ENCODE results near the gene LRTM1. TPM values are rescaled to one million over a fixed set of nuclear protein-coding genes. Genes with fewer than 3 reads are reported as not detected.
A peak's percentile ranks its signal among the peaks of the same experiment; 100 is the strongest.

LRTM1 gene
- total RNA-seq, 1 experiment from 2014 or later = 1.6 TPM

- no peak for DNase-seq (ENCODE audit: low read depth)
Observed at GRCh38 chr3:54895613-54896012, 32.2 kb downstream of the LRTM1 start.

GRCh38 chr3:54892168-54892567 is 35.7 kb downstream of the LRTM1 start:
- no peak for DNase-seq (ENCODE audit: low read depth)

GRCh38 chr3:54891540-54891897 is 36.3 kb downstream of the LRTM1 start:
- peak; percentile 100 for DNase-seq (ENCODE audit: low read depth)

GRCh38 chr3:54889731-54890130 is 38.1 kb downstream of the LRTM1 start:
- DNase-seq (ENCODE audit: low read depth) = no peak

GRCh38 chr3:54888873-54889272 is 39.0 kb downstream of the LRTM1 start:
- no peak for DNase-seq (ENCODE audit: low read depth)

GRCh38 chr3:54888162-54888561 is 39.7 kb downstream of the LRTM1 start:
- DNase-seq (ENCODE audit: low read depth) = no peak

- peak; percentile 99 for DNase-seq (ENCODE audit: low read depth)
Observed at GRCh38 chr3:54882129-54882833, 45.6 kb downstream of the LRTM1 start.

GRCh38 chr3:54878145-54878544 is 49.7 kb downstream of the LRTM1 start:
- peak; percentile 71 for DNase-seq (ENCODE audit: low read depth)

GRCh38 chr3:54877730-54878129 is 50.1 kb downstream of the LRTM1 start:
- no peak for DNase-seq (ENCODE audit: low read depth)

- DNase-seq (ENCODE audit: low read depth) = no peak
Observed at GRCh38 chr3:54876694-54877093, 51.2 kb downstream of the LRTM1 start.

GRCh38 chr3:54875596-54876268 is 52.1 kb downstream of the LRTM1 start:
- no peak for DNase-seq (ENCODE audit: low read depth)

GRCh38 chr3:54874816-54875556 is 52.9 kb downstream of the LRTM1 start:
- peak; percentile 99 for DNase-seq (ENCODE audit: low read depth)

- peak; percentile 68 for DNase-seq (ENCODE audit: low read depth)
Observed at GRCh38 chr3:54873059-54874010, 54.5 kb downstream of the LRTM1 start.

- DNase-seq (ENCODE audit: low read depth) = no peak
Observed at GRCh38 chr3:54871867-54872266, 56.0 kb downstream of the LRTM1 start.

- DNase-seq (ENCODE audit: low read depth) = peak; percentile 99
Observed at GRCh38 chr3:54870423-54870822, 57.4 kb downstream of the LRTM1 start.

All from RPMI7951 (cell line).